Stimulated activated CD4-positive, alpha-beta T cell treated with anti-CD3 and anti-CD28 coated beads, Interleukin-2, amount 100 ng/mL, for 24 hours (primary cell): ENCODE measurements around the gene TAF5.
"Not testable (repeated sequence)": the region's sequence is repeated elsewhere in the genome, so short reads cannot be mapped to it uniquely, and the experiment has no call there.

Source experiments
- DNase-seq, 2 donors: peaks; one replicate each; pipeline ENCODE4 v3.0.0-alpha.2; 2020

The TAF5 gene

GRCh38 chr10:103415581-103415980 is 47.8 kb downstream of the TAF5 start:
- no peak for DNase-seq

GRCh38 chr10:103416436-103417147 is 48.8 kb downstream of the TAF5 start:
- peak; percentile 47 to 53 for DNase-seq

- DNase-seq, result not testable (repeated sequence)
Observed at GRCh38 chr10:103417148-103417469, 49.3 kb downstream of the TAF5 start.

DNA sequence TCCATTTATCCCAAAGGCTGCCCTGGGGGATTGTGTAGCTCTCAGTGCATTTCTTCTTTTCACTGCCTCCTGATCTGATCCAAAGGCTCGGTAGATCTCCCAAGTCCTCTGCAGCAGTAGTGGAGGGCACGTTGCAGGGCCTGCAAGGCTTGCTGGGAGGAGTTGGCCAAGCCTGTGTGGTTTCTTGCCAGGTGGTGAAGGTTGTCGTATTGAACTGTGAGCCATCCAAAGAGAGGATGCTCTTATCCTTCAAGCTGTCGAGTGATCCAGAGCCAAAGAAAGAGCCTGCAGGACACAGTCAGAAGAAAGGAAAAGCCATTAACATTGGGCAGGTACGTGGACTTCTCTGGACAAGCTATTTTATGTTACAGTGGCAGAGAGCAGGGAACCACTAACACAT is 49.8 kb downstream of the TAF5 start:
- DNase-seq, result no peak

DNA sequence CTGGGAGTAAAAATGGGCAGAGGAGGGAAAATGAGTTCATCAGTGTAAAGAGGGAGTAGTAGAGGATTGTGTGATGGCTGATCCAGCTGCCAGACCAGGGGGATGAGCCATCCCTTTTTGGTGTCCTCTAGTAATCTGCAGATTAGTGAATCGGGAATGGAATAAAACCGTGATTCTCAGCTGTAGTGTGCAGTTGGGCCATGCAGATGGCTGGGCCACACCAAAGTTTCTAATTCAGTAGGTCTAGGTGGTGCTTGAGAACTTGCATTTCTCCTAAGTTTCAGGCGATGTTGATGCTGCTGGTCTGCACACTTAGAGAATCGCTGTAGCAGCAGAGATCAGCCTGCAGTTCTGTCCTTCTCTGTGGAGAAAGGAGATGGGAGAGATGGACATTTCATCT is 51.3 kb downstream of the TAF5 start:
- DNase-seq, result no peak

- no peak for DNase-seq
Observed at GRCh38 chr10:103423748-103424147, 56.0 kb downstream of the TAF5 start.

GRCh38 chr10:103427866-103428265 is 60.1 kb downstream of the TAF5 start:
- DNase-seq, result no peak

DNA sequence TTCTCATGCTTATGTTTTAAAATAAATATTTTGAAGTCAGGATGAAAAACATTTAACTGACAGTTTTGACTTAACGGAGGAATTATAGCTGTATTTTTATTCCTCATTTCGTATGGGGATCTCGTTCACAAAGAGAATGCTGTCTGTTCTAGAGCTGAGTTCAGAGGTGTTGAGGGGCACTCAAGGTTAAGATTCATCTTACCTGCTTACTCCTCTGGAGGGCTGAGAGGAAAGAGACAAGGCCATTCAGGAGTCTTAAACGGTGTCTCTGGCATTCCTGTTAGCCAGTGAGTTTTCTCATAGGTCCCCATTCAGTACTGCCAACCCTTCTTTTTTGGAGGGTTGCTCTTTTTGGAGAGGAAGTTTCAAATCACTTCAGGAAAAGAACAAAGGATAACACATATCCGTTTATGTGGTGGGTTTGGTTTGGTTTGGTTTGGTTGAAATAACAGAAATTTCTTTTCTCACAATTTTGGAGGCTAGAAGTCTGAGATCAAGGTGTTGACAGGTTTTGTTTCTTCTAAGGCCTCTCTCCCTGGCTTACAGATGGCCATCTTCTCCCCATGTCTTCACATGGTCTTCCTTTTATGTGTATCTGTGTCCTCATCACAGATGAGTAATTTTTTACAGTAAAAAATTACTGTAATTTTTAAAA is 61.3 kb downstream of the TAF5 start:
- DNase-seq, result no peak

DNA sequence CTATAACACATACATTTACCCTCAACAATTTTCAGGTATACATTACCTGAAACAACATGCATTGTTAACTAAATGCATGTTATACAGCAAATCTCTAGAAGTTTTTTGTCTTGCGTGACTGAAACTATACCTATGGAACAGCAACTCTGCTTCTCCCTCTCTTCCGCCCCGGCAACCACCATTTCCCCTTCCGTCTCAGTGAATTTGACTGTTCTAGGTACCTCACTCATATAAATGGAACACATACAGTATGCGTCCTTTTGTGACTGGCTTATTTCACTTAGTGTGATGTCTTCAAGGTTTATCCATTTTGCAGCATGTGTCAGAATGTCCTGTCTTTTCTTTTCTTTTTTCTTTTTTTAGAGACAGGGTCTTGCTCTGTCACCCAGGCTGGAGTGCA is 61.9 kb downstream of the TAF5 start:
- no peak for DNase-seq

GRCh38 chr10:103431902-103432301 is 64.1 kb downstream of the TAF5 start:
- no peak for DNase-seq

- no peak for DNase-seq
Observed at GRCh38 chr10:103433858-103434257, 66.1 kb downstream of the TAF5 start.
